GM23338 (cell line): ENCODE measurements around the gene WDR49.

ENCODE experiments used
- REST ChIP-seq: IDR thresholded peaks from one replicate; pipeline ENCODE4 v1.6.1; 2018; ENCODE audit warnings: antibody characterized with exemption; ENCODE audit not compliant: unreplicated experiment
- TF ChIP-seq, protein P1 (sequence below), 2 experiments: fragments of 200-600 bp in 1 of 2; sonication (generic) in 1 of 2; conservative IDR thresholded peaks; 2 replicates each; pipeline versions ENCODE4 v1.5.1 to v1.6.1; 2016 to 2017; ENCODE audit warnings: antibody characterized with exemption in 2 of 2, low read depth in 2 of 2, mild to moderate bottlenecking in 2 of 2, moderate library complexity in 1 of 2

GRCh38 chr3:167684388-167684993, 30.7 kb upstream of the WDR49 start:
- TF ChIP-seq, protein P1, sequence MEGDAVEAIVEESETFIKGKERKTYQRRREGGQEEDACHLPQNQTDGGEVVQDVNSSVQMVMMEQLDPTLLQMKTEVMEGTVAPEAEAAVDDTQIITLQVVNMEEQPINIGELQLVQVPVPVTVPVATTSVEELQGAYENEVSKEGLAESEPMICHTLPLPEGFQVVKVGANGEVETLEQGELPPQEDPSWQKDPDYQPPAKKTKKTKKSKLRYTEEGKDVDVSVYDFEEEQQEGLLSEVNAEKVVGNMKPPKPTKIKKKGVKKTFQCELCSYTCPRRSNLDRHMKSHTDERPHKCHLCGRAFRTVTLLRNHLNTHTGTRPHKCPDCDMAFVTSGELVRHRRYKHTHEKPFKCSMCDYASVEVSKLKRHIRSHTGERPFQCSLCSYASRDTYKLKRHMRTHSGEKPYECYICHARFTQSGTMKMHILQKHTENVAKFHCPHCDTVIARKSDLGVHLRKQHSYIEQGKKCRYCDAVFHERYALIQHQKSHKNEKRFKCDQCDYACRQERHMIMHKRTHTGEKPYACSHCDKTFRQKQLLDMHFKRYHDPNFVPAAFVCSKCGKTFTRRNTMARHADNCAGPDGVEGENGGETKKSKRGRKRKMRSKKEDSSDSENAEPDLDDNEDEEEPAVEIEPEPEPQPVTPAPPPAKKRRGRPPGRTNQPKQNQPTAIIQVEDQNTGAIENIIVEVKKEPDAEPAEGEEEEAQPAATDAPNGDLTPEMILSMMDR (conservative IDR thresholded peaks at IDR 0.05; ENCODE audit: low read depth in 2 of 2): peak; percentile 56 to 91
- TF ChIP-seq REST: no peak
